Mesendoderm (in vitro differentiated cells): Measurements from ENCODE around the gene ECT2L.
"Not testable (repeated sequence)": the region's sequence is repeated elsewhere in the genome, so short reads cannot be mapped to it uniquely, and the experiment has no call there.

Experiments used
- DNase-seq: peaks from one replicate; pipeline ENCODE4 v3.0.0; 2013
- H2AK5ac ChIP-seq: 2 replicates; pipeline ENCODE4 v1.6.1; 2013; ENCODE audit warnings: low read length, inconsistent platforms
- H2BK120ac ChIP-seq: 2 replicates; pipeline ENCODE4 v1.6.1; 2013; ENCODE audit warnings: low read depth, mild to moderate bottlenecking, low read length, moderate library complexity, mixed read lengths
- H2BK15ac ChIP-seq: replicated peaks from 2 replicates; pipeline ENCODE4 v1.6.1; 2013; ENCODE audit warnings: low read depth, mild to moderate bottlenecking, moderate library complexity
- H2BK5ac ChIP-seq: 2 replicates; pipeline ENCODE4 v1.6.1; 2013; ENCODE audit warnings: low read length, inconsistent platforms
- H3K18ac ChIP-seq: 2 replicates; pipeline ENCODE4 v1.6.1; 2013; ENCODE audit warnings: mild to moderate bottlenecking, low read length, mixed read lengths
- H3K23ac ChIP-seq: one replicate; pipeline ENCODE4 v1.6.1; 2013; ENCODE audit warnings: low read length
- H3K27ac ChIP-seq: 2 replicates; pipeline ENCODE4 v1.5.1; 2013; ENCODE audit warnings: low read depth, mild to moderate bottlenecking, inconsistent platforms, low read length, moderate library complexity
- H3K27me3 ChIP-seq: 2 replicates; pipeline ENCODE4 v1.6.1; 2013; ENCODE audit warnings: low read length, control low read depth, mild to moderate bottlenecking, inconsistent platforms; ENCODE audit not compliant: insufficient read depth, poor library complexity
- H3K36me3 ChIP-seq: 2 replicates; pipeline ENCODE4 v1.6.1; 2013; ENCODE audit warnings: low read length, inconsistent platforms; ENCODE audit not compliant: control insufficient read depth, insufficient read depth
- H3K4ac ChIP-seq: one replicate; pipeline ENCODE4 v1.6.1; 2013; ENCODE audit warnings: low read depth, mild to moderate bottlenecking, low read length, moderate library complexity
- H3K4me1 ChIP-seq: 2 replicates; pipeline ENCODE4 v1.6.1; 2013; ENCODE audit warnings: low read depth, low read length, inconsistent platforms; ENCODE audit not compliant: control insufficient read depth
- H3K4me2 ChIP-seq: 2 replicates; pipeline ENCODE4 v1.6.1; 2013; ENCODE audit warnings: low read length
- H3K4me3 ChIP-seq: 2 replicates; pipeline ENCODE4 v1.5.1; 2013; ENCODE audit warnings: mild to moderate bottlenecking, low read length
- H3K56ac ChIP-seq: one replicate; pipeline ENCODE4 v1.6.1; 2013; ENCODE audit warnings: low read length
- H3K79me1 ChIP-seq: 2 replicates; pipeline ENCODE4 v1.6.1; 2013; ENCODE audit warnings: low read length, inconsistent platforms
- H3K79me2 ChIP-seq: 2 replicates; pipeline ENCODE4 v1.6.1; 2013; ENCODE audit warnings: mild to moderate bottlenecking, low read length; ENCODE audit not compliant: control insufficient read depth, insufficient read depth
- H3K9ac ChIP-seq: 2 replicates; pipeline ENCODE4 v1.6.1; 2013; ENCODE audit warnings: low read length, inconsistent platforms
- H4K5ac ChIP-seq: one replicate; pipeline ENCODE4 v1.6.1; 2013; ENCODE audit warnings: low read length
- H4K8ac ChIP-seq: one replicate; pipeline ENCODE4 v1.6.1; 2013; ENCODE audit warnings: low read depth, mild to moderate bottlenecking, control low read depth, low read length, moderate library complexity
- WGBS: extraction: QIAGEN DNeasy Blood & Tissue Kit; methylation state at CpG from one replicate; pipeline ENCODE4 v1.1.7; 2013; ENCODE audit warnings: low lambda C conversion rate, missing lambda C conversion rate; ENCODE audit not compliant: insufficient coverage; ENCODE audit errors: extremely low coverage; 5-methylcytosine and 5-hydroxymethylcytosine counted together

Gene ECT2L

DNA sequence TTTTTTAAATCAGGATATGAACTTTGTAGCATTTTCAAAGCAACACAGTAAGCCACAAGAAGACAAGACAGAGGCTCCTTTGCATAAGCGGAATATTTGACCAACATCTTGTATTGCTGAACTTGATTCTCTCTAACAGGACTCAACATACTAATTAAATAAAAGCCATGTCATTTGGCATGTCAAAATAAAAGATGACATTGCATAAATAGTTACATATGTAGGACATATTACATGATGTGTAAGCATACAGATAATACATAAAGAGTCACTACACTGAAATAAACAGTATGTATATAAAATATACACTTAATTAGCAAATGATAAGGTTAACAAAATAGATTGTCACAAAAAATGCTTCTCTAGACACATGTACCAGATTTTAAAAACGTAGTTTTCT, 129.9 kb downstream of the ECT2L start:
- Histone ChIP-seq H3K56ac (no peak overlapping the region), H3K4me2 (no peak overlapping the region), H2BK120ac (no peak overlapping the region), H2AK5ac (no peak overlapping the region), H4K8ac (no peak overlapping the region), H3K4ac (no peak overlapping the region), H3K18ac (no peak overlapping the region), H3K79me1 (no peaks in the 10 kb centered on the region), H3K23ac (no peak overlapping the region), H3K27ac (no peak overlapping the region), H3K4me1 (no peaks in the 10 kb centered on the region), H3K9ac (no peak overlapping the region), H3K36me3 (no peaks in the 10 kb centered on the region), H2BK5ac (no peak overlapping the region), H3K27me3 (no peaks in the 10 kb centered on the region), H3K4me3 (no peak overlapping the region), H2BK15ac (no peak overlapping the region), H3K79me2 (no peaks in the 10 kb centered on the region), H4K5ac (no peak overlapping the region)
- no CpG with 5 or more reads among the region's 2 CpGs for WGBS
- DNase-seq: no peak

DNA sequence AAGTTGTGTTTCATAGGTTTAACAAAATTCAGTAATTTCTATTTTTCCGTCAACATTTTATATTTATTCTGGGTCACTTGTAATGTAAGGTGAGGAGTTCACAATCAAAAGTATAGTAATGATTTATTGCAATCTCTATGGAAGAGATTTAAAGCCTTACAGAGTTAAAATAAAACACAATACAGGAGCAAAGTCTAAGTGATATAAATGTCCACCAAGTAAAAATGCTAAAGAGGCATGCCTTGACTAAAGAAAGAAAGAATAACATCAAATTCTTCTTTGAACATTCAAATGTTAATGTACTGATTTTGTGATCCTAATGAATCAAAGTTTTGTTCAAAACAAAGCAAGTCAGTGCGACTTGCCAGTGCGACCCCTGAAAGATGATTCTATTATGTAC, 130.7 kb downstream of the ECT2L start:
- H3K79me1 ChIP-seq: no peaks in the 10 kb centered on the region
- DNase-seq: no peak
- H3K27ac ChIP-seq: no peak overlapping the region
- H3K23ac ChIP-seq: no peak overlapping the region
- no peak overlapping the region for H2BK120ac ChIP-seq
- WGBS: no CpG with 5 or more reads among the region's 3 CpGs
- no peaks in the 10 kb centered on the region for H3K79me2 ChIP-seq
- no peak overlapping the region for H3K4ac ChIP-seq
- H4K5ac ChIP-seq: no peak overlapping the region
- H3K27me3 ChIP-seq: no peaks in the 10 kb centered on the region
- no peaks in the 10 kb centered on the region for H3K4me1 ChIP-seq
- no peak overlapping the region for H3K4me3 ChIP-seq
- no peak overlapping the region for H3K56ac ChIP-seq
- H3K18ac ChIP-seq: no peak overlapping the region
- H3K4me2 ChIP-seq: no peak overlapping the region
- no peak overlapping the region for H2BK15ac ChIP-seq
- H3K9ac ChIP-seq: no peak overlapping the region
- H4K8ac ChIP-seq: no peak overlapping the region
- H2BK5ac ChIP-seq: no peak overlapping the region
- no peaks in the 10 kb centered on the region for H3K36me3 ChIP-seq
- no peak overlapping the region for H2AK5ac ChIP-seq

DNA sequence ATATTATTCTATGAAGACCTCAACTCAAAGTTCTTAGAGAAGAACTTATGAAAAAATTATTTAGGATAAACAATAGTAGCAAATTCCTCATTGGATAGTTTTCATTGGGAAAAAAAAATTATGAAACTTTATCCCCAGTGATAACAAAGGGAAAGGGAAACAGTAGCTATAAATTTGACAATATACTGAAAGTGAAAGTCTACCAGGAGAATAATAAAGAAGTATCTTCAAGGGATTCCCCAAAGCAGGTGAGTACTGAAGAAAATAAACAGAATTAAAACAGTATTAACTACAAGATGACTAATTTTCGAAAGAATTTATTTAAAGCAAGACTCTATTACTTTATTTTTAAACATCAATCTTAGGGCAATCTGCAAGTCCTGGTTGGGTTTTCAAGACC, 135.8 kb downstream of the ECT2L start:
- Histone ChIP-seq H2AK5ac (no peak overlapping the region), H2BK5ac (no peak overlapping the region), H3K36me3 (no peaks in the 10 kb centered on the region), H3K56ac (no peak overlapping the region), H4K8ac (no peak overlapping the region), H2BK120ac (no peak overlapping the region), H3K4ac (no peak overlapping the region), H3K79me1 (no peaks in the 10 kb centered on the region), H3K79me2 (no peaks in the 10 kb centered on the region), H3K27ac (no peak overlapping the region), H3K4me2 (no peak overlapping the region), H3K9ac (no peak overlapping the region), H3K4me1 (no peaks in the 10 kb centered on the region), H3K27me3 (no peaks in the 10 kb centered on the region), H3K4me3 (no peak overlapping the region), H3K18ac (no peak overlapping the region), H3K23ac (no peak overlapping the region), H4K5ac (no peak overlapping the region), H2BK15ac (no peak overlapping the region)
- no CpG with 5 or more reads among the region's 1 CpG for WGBS
- DNase-seq: no peak

DNA sequence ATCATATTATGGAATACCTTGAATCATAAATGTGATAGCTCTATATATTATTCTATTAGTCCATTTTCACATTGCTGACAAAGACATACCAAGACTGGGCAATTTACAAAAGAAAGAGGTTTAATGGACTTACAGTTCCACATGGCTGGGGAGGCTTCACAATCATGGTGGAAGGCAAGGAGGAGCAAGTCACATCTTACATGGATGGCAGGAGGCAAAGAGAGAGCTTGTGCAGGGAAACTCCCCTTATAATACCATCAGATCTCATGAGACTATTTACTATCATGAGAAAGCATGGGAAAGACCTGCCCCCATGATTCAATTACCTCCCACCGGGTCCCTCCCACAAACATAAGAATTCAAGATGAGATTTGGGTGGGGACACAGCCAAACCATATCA, 141.0 kb downstream of the ECT2L start:
- not testable (repeated sequence) for H3K79me2 ChIP-seq, H2BK120ac ChIP-seq, H3K36me3 ChIP-seq, H3K4ac ChIP-seq, H3K4me3 ChIP-seq, H4K5ac ChIP-seq, H3K56ac ChIP-seq, DNase-seq, H2BK15ac ChIP-seq, H4K8ac ChIP-seq, H3K27ac ChIP-seq, H3K4me2 ChIP-seq, H2BK5ac ChIP-seq, H3K4me1 ChIP-seq, H3K18ac ChIP-seq, H3K79me1 ChIP-seq, H3K23ac ChIP-seq, H3K9ac ChIP-seq, H3K27me3 ChIP-seq, H2AK5ac ChIP-seq
- no CpG with 5 or more reads among the region's 1 CpG for WGBS

GRCh38 chr6:138943089-138943625, 147.3 kb downstream of the ECT2L start:
- no peak overlapping the region for H3K27ac ChIP-seq
- no peak for DNase-seq
- H3K18ac ChIP-seq: no peak overlapping the region
- H3K4me1 ChIP-seq: no peaks in the 10 kb centered on the region
- H3K4me3 ChIP-seq: no peak overlapping the region
- no peak overlapping the region for H4K8ac ChIP-seq
- H3K79me2 ChIP-seq: no peaks in the 10 kb centered on the region
- H2BK15ac ChIP-seq: no peak overlapping the region
- H3K79me1 ChIP-seq: no peaks in the 10 kb centered on the region
- no peak overlapping the region for H3K4ac ChIP-seq
- H3K56ac ChIP-seq: no peak overlapping the region
- no peak overlapping the region for H2AK5ac ChIP-seq
- no peak overlapping the region for H3K23ac ChIP-seq
- H3K27me3 ChIP-seq: no peaks in the 10 kb centered on the region
- H2BK120ac ChIP-seq: no peak overlapping the region
- no peak overlapping the region for H2BK5ac ChIP-seq
- H3K4me2 ChIP-seq: no peak overlapping the region
- WGBS: no CpG with 5 or more reads among the region's 2 CpGs
- no peak overlapping the region for H4K5ac ChIP-seq
- no peaks in the 10 kb centered on the region for H3K36me3 ChIP-seq
- H3K9ac ChIP-seq: no peak overlapping the region

- DNase-seq: peak; percentile 77
- no peak overlapping the region for H4K8ac ChIP-seq
- H3K79me2 ChIP-seq: no peaks in the 10 kb centered on the region
Measured at GRCh38 chr6:138944412-138944811, 148.5 kb downstream of the ECT2L start.

More at GRCh38 chr6:138944412-138944811, 148.5 kb downstream of the ECT2L start:
- Histone ChIP-seq H3K4ac (no peak overlapping the region), H3K23ac (no peak overlapping the region), H3K4me1 (no peaks in the 10 kb centered on the region), H2BK5ac (no peak overlapping the region), H3K56ac (no peak overlapping the region), H4K5ac (no peak overlapping the region), H2BK15ac (no peak overlapping the region), H3K36me3 (no peaks in the 10 kb centered on the region), H2AK5ac (no peak overlapping the region), H3K79me1 (no peaks in the 10 kb centered on the region), H3K27ac (no peak overlapping the region), H3K9ac (no peak overlapping the region), H3K4me3 (no peak overlapping the region), H3K27me3 (no peaks in the 10 kb centered on the region), H2BK120ac (no peak overlapping the region), H3K18ac (no peak overlapping the region), H3K4me2 (no peak overlapping the region)
- WGBS: no CpG with 5 or more reads among the region's 1 CpG
